A549 treated with ZK216348 at 1 μM for 4 hours (cell line): ENCODE results near the gene APLN. TPM values are rescaled to one million over a fixed set of nuclear protein-coding genes. Genes with fewer than 3 reads are reported as not detected.

Experiments used
- total RNA-seq: library from RNA; stranded (reverse); fragments of 200-300 nt; extraction: Qiagen RNA extraction; gene quantifications from 5 replicates; pipeline ENCODE4 v1.2.3, GENCODE V29; 2022; ENCODE audit warnings: low read depth

The APLN gene, protein sequence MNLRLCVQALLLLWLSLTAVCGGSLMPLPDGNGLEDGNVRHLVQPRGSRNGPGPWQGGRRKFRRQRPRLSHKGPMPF
- total RNA-seq = 0.72 to 1.00 TPM (median 0.80 TPM) in 5 replicates

DNA sequence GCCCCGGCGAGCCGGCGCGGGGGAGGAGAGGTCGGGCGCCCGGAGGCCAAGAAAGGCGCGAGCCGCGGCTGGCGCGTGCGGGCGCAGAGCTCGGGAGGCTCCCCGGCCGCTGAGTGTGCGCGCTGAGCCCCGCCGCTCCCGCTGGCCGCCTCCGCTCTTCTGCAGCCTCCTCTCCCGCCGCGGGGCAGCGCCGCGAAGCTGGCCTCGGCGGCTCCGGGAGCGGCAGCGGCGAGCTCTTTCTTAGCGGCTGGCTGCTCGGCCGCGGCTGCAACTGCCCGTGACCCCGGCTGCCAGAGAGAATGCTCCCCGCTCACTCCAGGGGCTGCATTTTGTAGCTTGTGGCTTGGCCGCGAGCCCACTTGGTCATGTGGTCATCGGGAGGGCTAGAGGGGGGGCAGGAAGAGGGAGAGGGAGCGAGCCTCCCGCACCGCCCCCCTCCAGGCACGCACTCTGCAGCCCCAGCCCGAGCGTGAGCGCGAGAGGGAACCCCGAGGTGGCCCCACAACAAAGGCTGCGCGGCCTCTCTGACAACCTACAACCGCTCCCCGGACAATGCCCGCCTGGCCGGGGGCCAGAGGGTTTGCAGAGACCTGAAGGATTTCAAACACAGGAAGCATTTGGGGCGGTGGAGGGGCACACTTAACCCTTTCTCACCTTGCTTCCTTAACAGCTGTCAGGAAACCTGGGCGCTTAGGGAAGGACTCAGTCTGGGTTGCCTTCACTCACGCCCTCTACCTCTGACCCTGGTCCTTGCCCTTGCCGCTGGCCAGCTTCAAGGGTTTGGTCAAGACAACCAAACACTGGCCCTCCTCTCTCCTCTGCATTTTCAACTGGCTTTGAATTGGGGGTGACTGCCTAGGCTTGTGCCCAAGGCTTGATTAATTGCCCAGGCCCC is at the start of gene APLN:
Gene APLN, minus strand, starts transcription at position 305 of the 895 bp plus-strand sequence. CDS start 326 bp downstream, outside the sequence.

Other genes starting within 250 kb of the APLN start
- gene SMARCA1, start 131.5 kb downstream of the APLN start, total RNA-seq = 32.2 to 65.7 TPM (median 47.9 TPM) in 5 replicates
- gene OCRL, start 114.7 kb downstream of the APLN start, total RNA-seq = 19.6 to 26.2 TPM (median 24.7 TPM) in 5 replicates
- gene XPNPEP2, start 84.0 kb upstream of the APLN start, total RNA-seq = not detected in 5 replicates
- not detected in 5 replicates for gene SASH3, start 125.0 kb upstream of the APLN start, total RNA-seq
- gene ZDHHC9, start 188.9 kb upstream of the APLN start, total RNA-seq = 40.3 to 49.1 TPM (median 44.3 TPM) in 5 replicates